Testis (tissue), 2 donors: ENCODE data around the gene DFFA.

Source experiments
- CTCF ChIP-seq, 3 experiments: fragments of 450-650 bp in 2 of 3; fragments of 200-600 bp in 1 of 3; sonication (generic) in 1 of 3; IDR thresholded peaks; one replicate each; pipeline ENCODE4 v1.5.1; 2016 to 2019; ENCODE audit warnings: antibody characterized with exemption in 3 of 3, mild to moderate bottlenecking in 2 of 3, moderate library complexity in 1 of 3
- POLR2A ChIP-seq: fragments of 450-650 bp; IDR thresholded peaks from one replicate; pipeline ENCODE4 v1.6.1; 2017; ENCODE audit warnings: antibody characterized with exemption, mild to moderate bottlenecking, moderate library complexity

- no peak for TF ChIP-seq CTCF (IDR thresholded peaks at IDR 0.05)
- no peak for TF ChIP-seq POLR2A
Measured at GRCh38 chr1:10440305-10440704, 32.0 kb downstream of the DFFA start.
